ENCODE measurements around the gene NAPA.
"Not testable (repeated sequence)": the region's sequence is repeated elsewhere in the genome, so short reads cannot be mapped to it uniquely, and the experiment has no call there.

Gene NAPA

DNA sequence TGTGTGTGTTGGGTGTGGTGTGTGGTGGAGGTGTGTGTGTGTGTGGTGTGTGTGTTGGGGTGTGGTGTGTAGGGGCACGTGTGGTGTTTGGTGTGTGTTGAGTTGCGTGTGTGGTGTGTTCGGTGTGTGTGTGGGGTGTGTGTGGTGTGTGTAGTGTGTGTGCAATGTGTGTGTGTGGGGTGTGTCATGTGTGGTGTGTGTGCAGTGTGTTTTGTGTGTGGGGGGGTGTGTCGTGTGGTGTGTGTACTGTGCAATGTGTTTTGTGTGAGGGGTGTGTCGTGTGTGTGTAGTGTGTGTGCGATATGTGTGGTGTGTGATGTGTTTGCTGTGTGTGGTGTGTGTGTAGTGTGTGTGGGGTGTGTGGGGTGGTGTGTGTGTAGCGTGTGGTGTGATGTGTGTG is 24.8 kb downstream of the NAPA start:
- TF ChIP-seq CTCF (IDR thresholded peaks at IDR 0.05; ENCODE audit: control insufficient read depth, insufficient read depth, low read depth, low read length, missing control alignments) = no peak
- no peak overlapping the region for H3K4me3 ChIP-seq (ENCODE audit: control insufficient read depth, low read depth, low read length)
- no peak for DNase-seq (ENCODE audit: low read depth)

DNA sequence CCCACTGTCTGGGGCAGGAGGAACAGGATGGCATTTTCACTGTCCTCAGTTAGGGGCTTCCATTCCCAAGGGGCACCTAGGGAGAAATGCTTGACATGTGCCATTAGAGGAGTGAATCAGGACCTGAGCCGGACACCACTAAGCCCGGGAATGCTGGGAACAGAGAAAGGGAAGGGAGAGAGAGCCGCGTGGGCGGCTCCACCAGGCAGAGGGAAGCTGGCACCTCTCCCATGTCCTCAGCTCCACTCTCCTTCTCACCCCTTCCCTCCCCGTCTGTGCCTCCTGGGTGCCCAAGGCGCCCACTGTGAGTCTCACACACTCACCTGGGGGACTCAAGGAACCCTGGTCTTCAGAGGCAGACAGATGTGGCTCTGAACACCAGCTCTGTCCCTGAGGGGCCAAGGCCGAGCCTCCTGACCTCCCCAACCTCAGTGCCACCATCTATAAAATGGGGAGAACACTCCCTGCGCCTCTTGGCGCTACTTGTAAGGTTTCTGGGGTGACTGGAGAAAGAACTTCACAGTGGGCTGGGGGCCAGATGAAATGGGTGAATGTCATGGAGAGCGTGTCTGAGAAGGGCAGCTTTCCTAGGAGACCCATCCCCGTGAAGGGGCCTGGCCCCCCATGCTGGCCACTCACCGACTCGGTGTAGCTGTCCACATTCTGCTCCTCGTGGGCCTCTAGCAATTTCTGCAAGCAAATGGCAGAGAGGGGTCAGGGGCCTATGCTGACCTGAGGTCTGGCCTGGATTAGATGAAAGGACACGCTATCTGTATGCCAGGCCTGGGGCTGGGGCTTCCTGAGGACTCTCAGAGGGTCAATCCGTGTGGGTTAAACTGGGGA is 25.6 kb downstream of the NAPA start:
- DNase-seq (ENCODE audit: low read depth) = no peak
- TF ChIP-seq CTCF (IDR thresholded peaks at IDR 0.05; ENCODE audit: control insufficient read depth, insufficient read depth, low read depth, low read length, missing control alignments) = no peak
- no peak overlapping the region for H3K4me3 ChIP-seq (ENCODE audit: control insufficient read depth, low read depth, low read length)

DNA sequence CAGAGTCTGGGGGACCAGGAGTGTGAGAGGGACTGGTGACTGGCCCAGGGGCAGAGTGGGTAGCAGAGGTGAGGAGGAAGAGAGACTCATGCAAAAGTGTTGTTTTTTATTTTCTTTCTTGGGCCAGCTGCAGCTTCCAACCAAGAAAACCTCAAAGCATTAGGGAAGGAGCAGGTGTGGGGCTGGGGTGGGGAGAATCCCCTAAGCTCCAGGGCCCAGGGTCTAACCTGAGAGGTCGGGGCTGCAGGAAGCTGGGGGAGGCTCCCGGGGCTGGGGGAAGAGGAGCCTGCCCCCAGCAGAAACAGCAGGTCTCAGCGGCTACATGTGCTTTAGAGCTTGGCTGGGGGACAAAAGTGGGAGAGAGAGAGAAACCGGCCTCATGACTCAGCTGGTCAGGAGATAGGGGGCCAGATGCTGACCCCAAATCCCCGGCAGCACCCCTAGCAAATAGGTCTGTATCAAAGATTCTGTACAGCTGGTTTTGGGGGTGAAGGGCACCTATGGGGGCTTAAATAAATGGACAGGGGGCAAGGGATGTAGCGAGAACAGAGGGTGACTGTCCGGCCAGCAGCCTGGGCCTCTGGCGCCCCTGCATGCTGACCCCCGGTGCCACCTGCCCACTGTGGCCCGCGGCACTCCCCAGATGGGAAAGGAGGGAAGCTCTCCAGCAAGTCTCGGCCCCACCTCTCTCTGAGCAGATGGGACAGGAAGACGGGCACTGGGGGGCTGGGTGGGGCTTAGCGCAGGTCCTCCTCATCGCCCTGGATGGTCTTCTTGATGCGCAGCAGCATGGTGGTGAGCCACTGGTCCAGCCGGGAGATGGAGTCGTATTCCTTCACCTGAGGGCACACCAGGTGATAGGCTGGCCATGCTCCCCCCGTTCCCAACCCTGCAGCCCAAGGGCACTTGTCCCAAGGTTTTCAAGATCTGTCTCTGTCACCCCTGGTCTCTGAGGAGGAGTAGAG is 27.0 kb downstream of the NAPA start:
- DNase-seq (ENCODE audit: low read depth) = no peak
- no peak overlapping the region for H3K4me3 ChIP-seq (ENCODE audit: control insufficient read depth, low read depth, low read length)

DNA sequence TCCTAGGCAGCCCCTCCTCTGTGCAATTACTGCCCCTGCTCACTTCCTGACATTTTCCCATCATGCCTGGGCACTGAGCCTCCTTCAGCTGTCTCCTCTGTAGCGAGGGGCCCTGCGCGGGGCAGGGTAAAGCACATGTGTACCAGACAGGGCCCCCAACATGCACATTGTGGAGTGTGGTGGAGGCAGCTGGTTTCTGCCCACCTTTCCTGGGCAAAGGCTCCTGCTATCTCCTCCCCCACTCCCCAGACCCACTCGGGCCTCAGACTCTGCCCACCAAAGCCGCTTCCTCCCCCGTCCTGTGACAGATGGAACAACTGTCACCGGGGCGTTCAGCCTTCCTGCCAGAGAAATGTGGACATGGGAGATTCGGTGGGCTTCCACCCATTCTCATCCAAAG is 28.0 kb downstream of the NAPA start:
- DNase-seq (ENCODE audit: low read depth) = no peak
- no peak overlapping the region for H3K4me3 ChIP-seq (ENCODE audit: control insufficient read depth, low read depth, low read length)
- no peak for TF ChIP-seq CTCF (IDR thresholded peaks at IDR 0.05; ENCODE audit: control insufficient read depth, insufficient read depth, low read depth, low read length, missing control alignments)

More for the DNA sequence above, 27.0 kb downstream of the NAPA start:
- no peak for TF ChIP-seq CTCF (IDR thresholded peaks at IDR 0.05; ENCODE audit: control insufficient read depth, insufficient read depth, low read depth, low read length, missing control alignments)

GRCh38 chr19:47486220-47486619 is 28.6 kb downstream of the NAPA start:
- not testable (repeated sequence) for DNase-seq (ENCODE audit: low read depth); H3K4me3 ChIP-seq (ENCODE audit: control insufficient read depth, low read depth, low read length)

DNA sequence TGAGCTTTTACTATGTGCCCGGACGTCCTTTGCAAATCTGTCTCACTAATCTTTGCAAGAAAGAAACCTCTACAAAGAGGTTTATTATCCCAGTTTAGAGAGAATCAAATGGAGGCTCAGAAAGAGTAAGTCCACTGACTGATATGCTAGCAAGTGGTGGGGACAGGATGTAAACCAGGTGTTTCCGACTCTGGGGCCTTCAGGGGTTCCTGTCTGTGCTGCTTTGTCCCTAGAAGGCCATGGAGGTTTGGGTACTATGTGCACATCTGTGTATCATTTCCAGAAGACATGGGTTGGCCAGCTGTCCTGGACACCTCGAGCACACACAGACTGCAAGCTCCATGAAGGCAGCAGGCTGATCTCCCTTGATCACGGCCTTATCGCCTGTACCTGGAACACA is 29.7 kb downstream of the NAPA start:
- no peak for DNase-seq (ENCODE audit: low read depth)
- no peak for TF ChIP-seq CTCF (IDR thresholded peaks at IDR 0.05; ENCODE audit: control insufficient read depth, insufficient read depth, low read depth, low read length, missing control alignments)
- no peak overlapping the region for H3K4me3 ChIP-seq (ENCODE audit: control insufficient read depth, low read depth, low read length)
